DMS53 treated with DMSO at 0.1 percent for 48 hours (cell line): Measurements from ENCODE around the gene PRMT1.
"Not testable (repeated sequence)": the region's sequence is repeated elsewhere in the genome, so short reads cannot be mapped to it uniquely, and the experiment has no call there.

ENCODE experiments used
- DNase-seq: peaks from one replicate; lab custom pipeline; 2025; ENCODE audit not compliant: unreplicated experiment; lab: John Stamatoyannopoulos, UW

Gene PRMT1

GRCh38 chr19:49677231-49677900, at the start of gene PRMT1:
PRMT1 (plus strand) TSS chr19:49677271; CDS start chr19:49677281, 10 bp downstream.
- DNase-seq, result no peak

GRCh38 chr19:49629659-49630058, 47.4 kb upstream of the PRMT1 start:
- no peak for DNase-seq

- no peak for DNase-seq
Observed at GRCh38 chr19:49631014-49631588, 46.0 kb upstream of the PRMT1 start.

- no peak for DNase-seq
Observed at GRCh38 chr19:49631610-49632192, 45.4 kb upstream of the PRMT1 start.

GRCh38 chr19:49632576-49632975, 44.5 kb upstream of the PRMT1 start:
- no peak for DNase-seq

- DNase-seq, result not testable (repeated sequence)
Observed at GRCh38 chr19:49633273-49633672, 43.8 kb upstream of the PRMT1 start.

- DNase-seq, result no peak
Observed at GRCh38 chr19:49635530-49636232, 41.4 kb upstream of the PRMT1 start.

- DNase-seq, result no peak
Observed at GRCh38 chr19:49636233-49636932, 40.7 kb upstream of the PRMT1 start.

GRCh38 chr19:49637821-49638738, 39.0 kb upstream of the PRMT1 start:
- no peak for DNase-seq

- DNase-seq, result no peak
Observed at GRCh38 chr19:49639401-49640112, 37.5 kb upstream of the PRMT1 start.

GRCh38 chr19:49640113-49640898, 36.8 kb upstream of the PRMT1 start, which contains the start of gene RRAS:
RRAS (minus strand) TSS chr19:49640143; CDS start chr19:49640098, 45 bp downstream.
- peak; percentile 99 for DNase-seq

- peak; percentile 96 for DNase-seq
Observed at GRCh38 chr19:49641688-49642491, 35.2 kb upstream of the PRMT1 start, which contains the start of gene SCAF1. SCAF1 (plus strand) TSS chr19:49642209; CDS start chr19:49645027, 2,818 bp downstream.

- no peak for DNase-seq
Observed at GRCh38 chr19:49642492-49643035, 34.5 kb upstream of the PRMT1 start.

- no peak for DNase-seq
Observed at GRCh38 chr19:49643466-49643865, 33.6 kb upstream of the PRMT1 start.

GRCh38 chr19:49645592-49645991, 31.5 kb upstream of the PRMT1 start:
- DNase-seq, result no peak

GRCh38 chr19:49645995-49646394, 31.1 kb upstream of the PRMT1 start:
- no peak for DNase-seq

GRCh38 chr19:49646586-49646985, 30.5 kb upstream of the PRMT1 start:
- no peak for DNase-seq
